ENCODE results near the gene POLR3H.
A peak's percentile ranks its signal among the peaks of the same experiment; 100 is the strongest.
"Not testable (repeated sequence)": the region's sequence is repeated elsewhere in the genome, so short reads cannot be mapped to it uniquely, and the experiment has no call there.

POLR3H gene

GRCh38 chr22:41563051-41563711, 18.9 kb upstream of the POLR3H start:
- peak; percentile 80 for DNase-seq

GRCh38 chr22:41562461-41562860, 18.2 kb upstream of the POLR3H start:
- DNase-seq, result no peak

- no peak for DNase-seq
Measured at GRCh38 chr22:41561788-41562187, 17.5 kb upstream of the POLR3H start.

- no peak for DNase-seq
Measured at GRCh38 chr22:41561335-41561734, 17.1 kb upstream of the POLR3H start.

GRCh38 chr22:41560095-41560471, 15.8 kb upstream of the POLR3H start:
- no peak for DNase-seq

- DNase-seq, result not testable (repeated sequence)
Measured at GRCh38 chr22:41558241-41558630, 14.0 kb upstream of the POLR3H start.

GRCh38 chr22:41557401-41558240, 13.4 kb upstream of the POLR3H start:
- peak; percentile 85 for DNase-seq

- no peak for DNase-seq
Measured at GRCh38 chr22:41556561-41556960, 12.3 kb upstream of the POLR3H start.

- no peak for DNase-seq
Measured at GRCh38 chr22:41555325-41555982, 11.2 kb upstream of the POLR3H start.

GRCh38 chr22:41551877-41552582, 7.8 kb upstream of the POLR3H start:
- no peak for DNase-seq

GRCh38 chr22:41550952-41551491, 6.8 kb upstream of the POLR3H start:
- DNase-seq, result no peak

- no peak for DNase-seq
Measured at GRCh38 chr22:41548830-41549211, 4.6 kb upstream of the POLR3H start.

GRCh38 chr22:41544671-41545476, 604 bp upstream of the POLR3H start:
- DNase-seq, result no peak

GRCh38 chr22:41542224-41542623, 2.0 kb downstream of the POLR3H start:
- DNase-seq, result no peak

GRCh38 chr22:41541484-41541883, 2.8 kb downstream of the POLR3H start:
- no peak for DNase-seq

- no peak for DNase-seq
Measured at GRCh38 chr22:41540365-41540764, 3.9 kb downstream of the POLR3H start.

GRCh38 chr22:41540006-41540315, 4.3 kb downstream of the POLR3H start:
- DNase-seq, result no peak

GRCh38 chr22:41539146-41540005, 4.9 kb downstream of the POLR3H start:
- no peak for DNase-seq

GRCh38 chr22:41538583-41538982, 5.7 kb downstream of the POLR3H start:
- DNase-seq, result no peak

- DNase-seq, result no peak
Measured at GRCh38 chr22:41537203-41537602, 7.1 kb downstream of the POLR3H start.

GRCh38 chr22:41535244-41535643, 9.0 kb downstream of the POLR3H start:
- DNase-seq, result peak; percentile 16
